Measurements from ENCODE around the gene CALML5.

The CALML5 gene

GRCh38 chr10:5498791-5499492 lies 428 bp downstream of the CALML5 start:
- DNase-seq: no peak

GRCh38 chr10:5497948-5498730 lies 1.2 kb downstream of the CALML5 start:
- DNase-seq: no peak

- no peak for DNase-seq
These were observed 2.1 kb downstream of the CALML5 start for GRCh38 chr10:5497289-5497688.

DNA sequence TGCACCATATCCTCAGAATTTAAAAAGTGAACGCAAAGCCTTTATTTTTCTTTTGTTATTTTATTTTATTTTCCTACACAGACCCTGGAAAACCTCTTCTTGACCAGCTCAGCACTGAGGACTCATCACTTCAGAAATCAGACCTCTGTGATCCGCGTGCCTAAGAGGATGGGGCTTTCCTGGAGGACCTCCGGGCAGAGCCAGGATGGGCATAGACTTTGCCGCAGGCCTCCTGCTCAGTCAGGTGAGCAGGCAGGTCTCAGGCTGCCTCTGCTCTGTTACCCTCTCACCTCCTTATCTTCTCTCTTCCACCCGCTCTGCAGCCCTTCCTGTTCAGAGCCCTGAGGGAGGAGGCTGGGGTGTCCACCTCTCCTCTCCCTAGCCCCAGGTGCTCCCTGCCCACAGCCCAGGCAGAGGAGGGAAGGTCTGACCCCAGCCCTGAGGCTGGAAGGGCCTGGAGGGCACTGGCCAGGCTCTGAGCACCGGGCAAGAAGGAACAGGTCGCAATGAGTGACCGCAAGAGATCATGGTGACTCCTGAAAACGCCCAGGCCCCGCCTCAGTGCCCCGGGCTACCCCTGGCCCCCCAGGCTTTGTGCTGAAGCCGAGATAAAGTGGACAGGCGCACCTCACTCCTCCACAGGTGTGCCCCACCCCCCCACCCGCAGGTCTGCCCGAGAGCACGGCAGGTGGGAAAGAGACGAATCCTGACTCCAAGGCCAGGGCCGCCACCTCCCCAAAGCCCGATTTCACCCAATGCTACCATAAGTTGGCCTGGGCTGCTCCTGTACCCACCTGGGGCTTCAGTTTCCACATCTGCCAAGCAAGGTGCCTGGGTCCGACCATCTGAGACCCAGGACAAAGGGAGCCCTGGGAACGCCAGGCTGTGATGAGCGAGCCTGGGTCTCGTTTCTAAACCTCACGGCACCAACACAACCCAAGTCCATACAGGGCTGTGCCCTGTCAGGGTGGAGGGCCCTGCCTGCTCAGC lies 2.8 kb downstream of the CALML5 start:
- no peak for DNase-seq

- DNase-seq: no peak
These were observed 4.8 kb downstream of the CALML5 start for GRCh38 chr10:5494611-5495010.

- no peak for DNase-seq
These were observed 5.7 kb downstream of the CALML5 start for GRCh38 chr10:5493691-5494090.

DNA sequence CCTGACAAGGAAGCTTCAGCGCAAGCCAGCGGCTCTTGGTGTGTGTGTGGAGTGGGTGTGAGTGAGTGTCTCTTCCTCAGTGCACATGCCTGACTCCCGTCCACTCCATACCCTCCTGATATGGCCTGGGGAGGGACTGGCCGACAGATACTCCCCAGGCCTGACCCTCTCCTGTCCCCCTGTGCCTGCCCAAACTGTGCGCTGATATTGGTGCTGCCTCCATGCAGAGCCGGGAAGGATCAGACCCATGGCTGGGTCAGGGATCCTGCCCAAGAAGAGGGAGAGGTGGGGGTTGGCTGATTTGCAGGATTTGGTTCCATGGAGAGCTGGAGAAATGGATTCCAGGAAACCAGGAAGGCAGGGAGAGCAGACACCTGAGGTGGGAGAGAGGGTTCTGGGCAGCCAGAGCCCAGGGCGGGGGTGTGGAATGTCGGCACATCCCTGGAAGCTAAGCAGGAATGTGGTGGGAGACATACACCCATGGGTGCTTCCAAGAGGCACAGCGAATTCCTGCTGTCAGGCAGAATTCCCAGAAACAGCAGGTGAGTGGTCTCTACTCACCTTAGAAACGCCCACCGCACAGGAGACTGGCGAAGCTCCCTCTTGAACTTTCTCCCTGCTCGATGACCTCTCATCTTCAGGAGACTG lies 6.3 kb downstream of the CALML5 start:
- no peak for DNase-seq

GRCh38 chr10:5492322-5492855 lies 7.0 kb downstream of the CALML5 start:
- no peak for DNase-seq

GRCh38 chr10:5491477-5491876 lies 7.9 kb downstream of the CALML5 start:
- DNase-seq: no peak

DNA sequence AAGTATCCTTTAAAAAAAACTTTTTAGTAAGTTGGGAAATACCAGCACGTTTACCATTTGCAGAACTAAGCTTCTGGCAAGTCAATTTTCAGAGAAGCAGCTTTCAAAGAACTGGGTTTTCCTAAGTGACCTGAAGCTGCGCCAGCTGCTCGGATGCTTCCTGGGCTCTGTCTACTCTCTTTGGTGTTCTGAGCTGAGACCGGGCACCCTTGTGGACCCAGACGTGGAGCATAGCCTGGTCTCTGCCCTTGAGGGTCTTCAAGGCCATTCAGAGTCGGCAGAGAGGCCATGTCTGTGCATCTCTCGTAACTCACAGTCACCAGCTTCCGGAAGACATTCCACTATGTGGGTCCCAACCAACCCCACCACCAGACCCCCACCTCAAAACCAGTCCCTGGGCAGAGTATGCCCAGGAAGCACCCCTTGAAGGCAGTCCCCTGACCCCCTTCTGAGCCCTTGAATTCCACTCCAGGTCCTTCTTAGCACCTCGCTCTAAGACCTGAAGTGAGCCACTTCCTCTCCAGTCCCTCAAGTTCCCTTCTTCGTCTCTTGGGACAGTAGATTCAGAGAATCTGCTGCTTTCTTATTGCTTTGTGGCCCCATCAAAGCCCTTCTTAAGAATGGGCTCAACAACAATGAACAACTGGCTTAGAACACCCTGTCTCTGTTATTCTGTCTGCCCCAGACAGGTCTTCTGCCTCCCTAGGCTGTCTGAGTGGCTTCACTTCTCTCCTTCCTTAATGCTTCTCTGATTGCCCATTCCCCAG lies 8.5 kb downstream of the CALML5 start:
- no peak for DNase-seq

DNA sequence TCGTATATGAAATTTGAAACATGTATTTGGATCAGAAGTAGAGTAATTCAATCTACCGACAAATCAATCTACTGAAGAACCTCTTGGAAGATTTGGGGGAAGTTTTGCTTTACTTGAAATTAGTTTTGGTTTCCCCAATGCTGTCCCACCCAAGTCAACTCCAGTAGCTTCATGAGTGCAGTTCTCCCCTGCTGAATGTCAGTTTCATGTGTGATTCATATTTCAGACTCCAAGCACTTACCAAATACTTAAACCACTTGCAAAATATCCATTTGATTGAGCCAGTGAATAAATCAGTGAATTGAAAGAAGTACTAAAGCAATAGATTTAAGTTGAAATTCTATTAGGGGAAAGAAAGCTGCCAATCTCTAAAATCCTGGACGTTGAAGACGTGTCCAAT lies 9.3 kb downstream of the CALML5 start:
- DNase-seq: no peak

DNA sequence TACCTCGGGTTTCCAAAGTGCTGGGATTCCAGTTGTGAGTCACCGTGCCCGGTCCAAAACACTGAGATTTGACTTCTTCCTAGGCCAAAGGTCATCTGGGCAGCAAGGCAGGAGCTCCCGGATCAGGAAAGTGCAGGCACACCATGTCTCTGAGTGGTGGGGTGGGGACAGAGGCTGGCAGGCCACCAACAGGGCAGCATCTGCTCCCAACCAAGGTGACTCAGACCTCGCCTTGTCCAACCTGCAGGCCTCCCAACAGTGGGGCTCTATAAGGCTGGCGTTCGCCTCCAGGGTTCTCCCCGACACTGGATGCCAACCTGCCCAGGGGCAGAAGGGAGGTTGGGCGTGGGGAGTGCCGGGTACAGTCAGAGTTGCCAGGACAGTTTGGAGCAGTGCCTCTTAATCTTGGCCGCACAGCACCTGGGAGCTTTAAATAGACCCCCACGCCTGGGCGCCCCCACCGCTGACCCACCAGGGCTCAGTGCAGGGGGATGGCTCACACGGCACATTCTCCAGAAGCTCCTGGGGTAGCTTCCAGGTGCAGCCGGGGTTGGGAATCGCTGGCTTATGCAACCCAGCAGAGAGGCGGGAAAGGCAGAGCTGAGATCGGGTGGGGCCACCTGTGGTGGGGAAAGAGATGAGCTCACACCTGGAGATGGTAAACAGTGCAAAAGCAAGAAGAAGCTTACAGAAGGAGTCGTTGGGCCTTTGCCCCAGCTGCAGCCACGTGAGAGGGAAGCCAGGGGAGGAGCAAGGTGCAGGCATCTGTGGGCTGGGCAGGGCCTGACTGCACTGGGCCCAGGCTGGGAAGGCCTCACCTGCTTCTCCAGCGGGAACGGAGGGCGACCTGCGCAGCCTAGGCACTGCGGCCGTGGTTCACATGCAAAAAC lies 10.9 kb downstream of the CALML5 start:
- no peak for DNase-seq

DNA sequence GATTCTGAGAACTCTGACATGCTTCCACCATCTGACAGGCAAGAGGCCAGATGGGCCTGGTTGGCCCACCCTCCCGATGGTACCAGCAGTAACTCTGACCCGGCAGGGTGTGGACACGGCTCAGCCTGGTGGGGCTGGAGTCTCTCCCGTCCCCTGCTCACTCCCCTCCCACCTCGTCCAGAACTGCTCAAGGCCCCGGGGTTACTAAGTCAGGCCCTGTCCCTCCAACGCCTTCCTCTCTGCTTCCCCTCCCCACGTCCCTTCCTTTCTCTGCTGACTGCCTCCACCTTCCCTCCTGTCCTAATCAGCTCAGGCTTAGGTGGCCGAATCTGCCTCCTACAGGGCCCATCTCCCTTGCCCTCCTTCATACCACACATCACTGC lies 12.5 kb downstream of the CALML5 start:
- DNase-seq: no peak

DNA sequence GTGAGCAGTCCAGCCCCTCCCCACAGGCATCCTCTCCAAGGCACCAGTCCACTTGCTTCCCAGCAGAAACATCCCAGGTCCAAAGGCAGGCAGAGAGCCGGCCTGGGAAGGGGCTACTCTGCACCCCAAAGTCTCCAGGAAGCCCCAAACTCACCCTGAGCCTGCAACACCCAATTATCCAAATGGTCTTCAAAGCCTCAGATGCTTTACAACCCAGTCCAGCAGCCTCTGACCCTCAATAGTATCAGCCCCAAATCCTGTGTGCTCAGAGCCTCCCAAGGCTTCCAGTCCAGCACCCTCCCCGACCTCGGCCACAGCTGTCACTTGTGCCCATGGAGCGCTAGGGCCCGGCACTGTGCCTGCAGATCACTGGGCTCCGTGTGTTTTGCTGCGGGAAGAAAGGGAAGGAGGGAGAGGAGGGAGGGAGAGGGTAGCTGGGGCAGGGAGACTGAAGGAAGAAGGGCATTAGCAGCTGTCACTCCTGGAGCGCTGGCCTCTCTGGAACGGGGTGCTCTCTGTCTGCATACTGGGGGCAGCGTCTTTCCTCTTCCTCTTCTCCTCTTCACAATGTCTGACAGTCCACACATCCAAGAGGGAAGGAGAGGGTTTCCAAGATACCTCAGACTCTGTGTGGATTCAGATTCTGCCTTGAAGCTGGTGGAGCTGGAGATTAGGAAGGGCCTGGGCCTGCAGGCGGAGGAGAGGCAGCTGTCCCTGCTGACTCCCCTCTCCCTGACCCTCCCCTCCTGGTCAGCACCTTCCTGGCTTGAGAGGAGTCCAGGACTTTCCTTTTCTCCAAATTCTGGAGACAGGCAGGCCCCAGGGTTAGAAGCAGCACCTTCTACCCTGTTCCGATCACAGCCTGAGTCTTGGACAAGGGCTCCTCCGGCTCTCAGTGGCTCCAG lies 13.2 kb downstream of the CALML5 start:
- no peak for DNase-seq

- DNase-seq: no peak
These were observed 14.1 kb downstream of the CALML5 start for GRCh38 chr10:5485290-5485689.

- no peak for DNase-seq
These were observed 15.2 kb downstream of the CALML5 start for GRCh38 chr10:5484205-5484604.

GRCh38 chr10:5482016-5482415 lies 17.4 kb downstream of the CALML5 start:
- DNase-seq: no peak

DNA sequence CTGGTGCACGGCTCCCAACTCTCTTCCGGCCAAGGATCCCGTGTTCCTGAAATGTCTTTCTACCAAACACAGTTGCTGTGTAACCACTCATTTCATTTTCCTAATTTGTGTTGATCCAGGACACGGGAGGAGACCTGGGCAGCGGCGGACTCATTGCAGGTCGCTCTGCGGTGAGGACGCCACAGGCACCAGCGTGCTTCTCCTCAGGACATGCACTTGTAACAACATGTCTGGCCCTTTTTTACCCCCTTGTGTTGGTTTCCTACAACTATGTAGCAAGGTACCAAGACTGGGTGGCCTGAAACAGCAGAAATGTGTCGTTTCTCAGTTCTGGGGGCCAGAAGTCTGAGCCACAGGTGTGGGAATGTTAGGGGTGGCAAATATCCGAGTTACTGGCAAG lies 18.2 kb downstream of the CALML5 start:
- no peak for DNase-seq

GRCh38 chr10:5480162-5480941 lies 19.0 kb downstream of the CALML5 start:
- peak; percentile 18 for DNase-seq
